H1 (cell line): ENCODE results near the gene ITPRIPL2. TPM values are rescaled to one million over a fixed set of nuclear protein-coding genes. Genes with fewer than 3 reads are reported as not detected.

Experiments used
- SP4 ChIP-seq: IDR thresholded peaks from 2 replicates; pipeline ENCODE4 v1.6.1; 2012; ENCODE audit warnings: low read length, inconsistent platforms
- polyA plus RNA-seq, 7 experiments: library from polyadenylated mRNA; depleted of rRNA in 3 of 7; stranded (reverse) in 5 of 7; unstranded in 2 of 7; fragments of >200 nt in 5 of 7; fragments of 200-250 nt in 2 of 7; gene quantifications; 1 replicate in 5 of 7; 2 replicates in 1 of 7; 4 replicates in 1 of 7; pipeline versions ENCODE4 v1.2.1 to v1.2.3, GENCODE V29; 2011 to 2013; ENCODE audit warnings: missing spikeins in 2 of 7, mixed read lengths in 2 of 7
- total RNA-seq: library from RNA; stranded (reverse); fragmentation: NEBNext Ultra II Directional; extraction: Animal tissue kit (Norgen Biotek cat#: 25700); gene quantifications from 2 replicates; pipeline ENCODE4 v1.2.1, GENCODE V29; 2021
- TF ChIP-seq, protein P1 (sequence below): fragments of 300-600 bp; sonication (generic); IDR thresholded peaks from 2 replicates; pipeline ENCODE4 v1.7.1; 2012; ENCODE audit warnings: low read length, moderate library complexity, mild to moderate bottlenecking, inconsistent platforms; ENCODE audit not compliant: insufficient replicate concordance

The ITPRIPL2 gene
- total and polyA plus RNA-seq, 2 of the 8 experiments (the other 6 are each of a cell fraction or from before 2014, with no cell fraction given), result 1.1 to 3.4 TPM

- TF ChIP-seq, protein P1, sequence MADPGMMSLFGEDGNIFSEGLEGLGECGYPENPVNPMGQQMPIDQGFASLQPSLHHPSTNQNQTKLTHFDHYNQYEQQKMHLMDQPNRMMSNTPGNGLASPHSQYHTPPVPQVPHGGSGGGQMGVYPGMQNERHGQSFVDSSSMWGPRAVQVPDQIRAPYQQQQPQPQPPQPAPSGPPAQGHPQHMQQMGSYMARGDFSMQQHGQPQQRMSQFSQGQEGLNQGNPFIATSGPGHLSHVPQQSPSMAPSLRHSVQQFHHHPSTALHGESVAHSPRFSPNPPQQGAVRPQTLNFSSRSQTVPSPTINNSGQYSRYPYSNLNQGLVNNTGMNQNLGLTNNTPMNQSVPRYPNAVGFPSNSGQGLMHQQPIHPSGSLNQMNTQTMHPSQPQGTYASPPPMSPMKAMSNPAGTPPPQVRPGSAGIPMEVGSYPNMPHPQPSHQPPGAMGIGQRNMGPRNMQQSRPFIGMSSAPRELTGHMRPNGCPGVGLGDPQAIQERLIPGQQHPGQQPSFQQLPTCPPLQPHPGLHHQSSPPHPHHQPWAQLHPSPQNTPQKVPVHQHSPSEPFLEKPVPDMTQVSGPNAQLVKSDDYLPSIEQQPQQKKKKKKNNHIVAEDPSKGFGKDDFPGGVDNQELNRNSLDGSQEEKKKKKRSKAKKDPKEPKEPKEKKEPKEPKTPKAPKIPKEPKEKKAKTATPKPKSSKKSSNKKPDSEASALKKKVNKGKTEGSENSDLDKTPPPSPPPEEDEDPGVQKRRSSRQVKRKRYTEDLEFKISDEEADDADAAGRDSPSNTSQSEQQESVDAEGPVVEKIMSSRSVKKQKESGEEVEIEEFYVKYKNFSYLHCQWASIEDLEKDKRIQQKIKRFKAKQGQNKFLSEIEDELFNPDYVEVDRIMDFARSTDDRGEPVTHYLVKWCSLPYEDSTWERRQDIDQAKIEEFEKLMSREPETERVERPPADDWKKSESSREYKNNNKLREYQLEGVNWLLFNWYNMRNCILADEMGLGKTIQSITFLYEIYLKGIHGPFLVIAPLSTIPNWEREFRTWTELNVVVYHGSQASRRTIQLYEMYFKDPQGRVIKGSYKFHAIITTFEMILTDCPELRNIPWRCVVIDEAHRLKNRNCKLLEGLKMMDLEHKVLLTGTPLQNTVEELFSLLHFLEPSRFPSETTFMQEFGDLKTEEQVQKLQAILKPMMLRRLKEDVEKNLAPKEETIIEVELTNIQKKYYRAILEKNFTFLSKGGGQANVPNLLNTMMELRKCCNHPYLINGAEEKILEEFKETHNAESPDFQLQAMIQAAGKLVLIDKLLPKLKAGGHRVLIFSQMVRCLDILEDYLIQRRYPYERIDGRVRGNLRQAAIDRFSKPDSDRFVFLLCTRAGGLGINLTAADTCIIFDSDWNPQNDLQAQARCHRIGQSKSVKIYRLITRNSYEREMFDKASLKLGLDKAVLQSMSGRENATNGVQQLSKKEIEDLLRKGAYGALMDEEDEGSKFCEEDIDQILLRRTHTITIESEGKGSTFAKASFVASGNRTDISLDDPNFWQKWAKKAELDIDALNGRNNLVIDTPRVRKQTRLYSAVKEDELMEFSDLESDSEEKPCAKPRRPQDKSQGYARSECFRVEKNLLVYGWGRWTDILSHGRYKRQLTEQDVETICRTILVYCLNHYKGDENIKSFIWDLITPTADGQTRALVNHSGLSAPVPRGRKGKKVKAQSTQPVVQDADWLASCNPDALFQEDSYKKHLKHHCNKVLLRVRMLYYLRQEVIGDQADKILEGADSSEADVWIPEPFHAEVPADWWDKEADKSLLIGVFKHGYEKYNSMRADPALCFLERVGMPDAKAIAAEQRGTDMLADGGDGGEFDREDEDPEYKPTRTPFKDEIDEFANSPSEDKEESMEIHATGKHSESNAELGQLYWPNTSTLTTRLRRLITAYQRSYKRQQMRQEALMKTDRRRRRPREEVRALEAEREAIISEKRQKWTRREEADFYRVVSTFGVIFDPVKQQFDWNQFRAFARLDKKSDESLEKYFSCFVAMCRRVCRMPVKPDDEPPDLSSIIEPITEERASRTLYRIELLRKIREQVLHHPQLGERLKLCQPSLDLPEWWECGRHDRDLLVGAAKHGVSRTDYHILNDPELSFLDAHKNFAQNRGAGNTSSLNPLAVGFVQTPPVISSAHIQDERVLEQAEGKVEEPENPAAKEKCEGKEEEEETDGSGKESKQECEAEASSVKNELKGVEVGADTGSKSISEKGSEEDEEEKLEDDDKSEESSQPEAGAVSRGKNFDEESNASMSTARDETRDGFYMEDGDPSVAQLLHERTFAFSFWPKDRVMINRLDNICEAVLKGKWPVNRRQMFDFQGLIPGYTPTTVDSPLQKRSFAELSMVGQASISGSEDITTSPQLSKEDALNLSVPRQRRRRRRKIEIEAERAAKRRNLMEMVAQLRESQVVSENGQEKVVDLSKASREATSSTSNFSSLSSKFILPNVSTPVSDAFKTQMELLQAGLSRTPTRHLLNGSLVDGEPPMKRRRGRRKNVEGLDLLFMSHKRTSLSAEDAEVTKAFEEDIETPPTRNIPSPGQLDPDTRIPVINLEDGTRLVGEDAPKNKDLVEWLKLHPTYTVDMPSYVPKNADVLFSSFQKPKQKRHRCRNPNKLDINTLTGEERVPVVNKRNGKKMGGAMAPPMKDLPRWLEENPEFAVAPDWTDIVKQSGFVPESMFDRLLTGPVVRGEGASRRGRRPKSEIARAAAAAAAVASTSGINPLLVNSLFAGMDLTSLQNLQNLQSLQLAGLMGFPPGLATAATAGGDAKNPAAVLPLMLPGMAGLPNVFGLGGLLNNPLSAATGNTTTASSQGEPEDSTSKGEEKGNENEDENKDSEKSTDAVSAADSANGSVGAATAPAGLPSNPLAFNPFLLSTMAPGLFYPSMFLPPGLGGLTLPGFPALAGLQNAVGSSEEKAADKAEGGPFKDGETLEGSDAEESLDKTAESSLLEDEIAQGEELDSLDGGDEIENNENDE, result no peak
- TF ChIP-seq SP4, result no peak
These were observed 13.9 kb downstream of the ITPRIPL2 start (continued) for GRCh38 chr16:19127674-19128131.
